HepG2 (cell line): ENCODE data around the gene XKR7. TPM values are rescaled to one million over a fixed set of nuclear protein-coding genes. Genes with fewer than 3 reads are reported as not detected.

Experiments
- E2F2 ChIP-seq: sonication (generic); formaldehyde crosslinking; IDR thresholded peaks from 2 replicates; pipeline ENCODE4 v1.4.0; 2020; ENCODE audit warnings: missing genetic modification reagents, borderline replicate concordance
- NFAT5 ChIP-seq: sonication (generic); formaldehyde crosslinking; IDR thresholded peaks from 2 replicates; pipeline ENCODE4 v1.4.0; 2020; ENCODE audit warnings: missing genetic modification reagents
- PRDM4 ChIP-seq: sonication (generic); formaldehyde crosslinking; IDR thresholded peaks from 2 replicates; pipeline ENCODE4 v1.9.0; 2021; ENCODE audit warnings: missing genetic modification reagents, borderline replicate concordance
- polyA plus RNA-seq, 8 experiments: library from polyadenylated mRNA; depleted of rRNA in 3 of 8; stranded (reverse) in 7 of 8; unstranded in 1 of 8; fragments of >200 nt; fragmentation: Illumina TruSeq in 4 of 8; extraction: Trizol in 4 of 8; gene quantifications; 2 replicates each; pipeline versions ENCODE4 v1.2.1 to v1.2.3, GENCODE V29; 2011 to 2016; ENCODE audit warnings: low read depth in 4 of 8, missing spikeins in 1 of 8, mixed read lengths in 1 of 8; ENCODE audit not compliant: insufficient read depth in 1 of 8
- total RNA-seq, 5 experiments: library from RNA; depleted of rRNA; stranded (reverse); fragments of >200 nt; fragmentation: Illumina TruSeq; extraction: Trizol; gene quantifications; 2 replicates each; pipeline ENCODE4 v1.2.3, GENCODE V29; 2016; ENCODE audit warnings: low read depth in 1 of 5

XKR7 gene
- total and polyA plus RNA-seq, 2 of the 13 experiments (the other 11 are each of a cell fraction or from before 2014, with no cell fraction given), result not detected

GRCh38 chr20:31951530-31952453, 16.2 kb upstream of the XKR7 start, which contains the start of gene PDRG1 (continued):
- TF ChIP-seq PRDM4 (0 out of 2 replicates have a peak, but pooled peaks have one; percentile 59), NFAT5 (CRISPR knock-in tag) (peak; percentile 97), E2F2 (CRISPR knock-in tag) (peak; percentile 77; the same call in 1 of the 2 replicates)
- TF ChIP-seq, all 625 proteins: peak for 390
